IMR-90 (cell line): Measurements from ENCODE around the gene PDZD7. TPM values are rescaled to one million over a fixed set of nuclear protein-coding genes. Genes with fewer than 3 reads are reported as not detected.

Experiments
- ATAC-seq: fragments of 200-7000 bp; cut with Tn5 transposase; 2 replicates; pipeline ENCODE4 v1.9.1; 2020; ENCODE audit warnings: low read depth, mild to moderate bottlenecking, moderate library complexity
- BruUV-seq: library from RNA; stranded (reverse); fragments of 400-500 nt; replicated peaks from 2 replicates; lab custom pipeline; 2021; lab: Mats Ljungman, UMichigan
- CTCF ChIA-PET: fragments of 300-600 bp; formaldehyde crosslinking; extraction: SDS; loops from one replicate; lab custom pipeline; 2021; ENCODE audit warnings: antibody characterized with exemption; lab: Yijun Ruan, JAX
- POLR2A ChIA-PET: fragments of 300-600 bp; sonication (Branson Sonifier 250); formaldehyde crosslinking; loops from one replicate; lab custom pipeline; 2022; ENCODE audit warnings: antibody characterized with exemption; ENCODE audit not compliant: unreplicated experiment; lab: Charles Lee
- DNase-seq: peaks from one replicate; pipeline ENCODE4 v3.0.0; 2013
- H2AFZ ChIP-seq: replicated peaks from 2 replicates; pipeline ENCODE3; 2013; ENCODE audit warnings: low read length, mild to moderate bottlenecking; ENCODE audit not compliant: poor library complexity
- H2AK5ac ChIP-seq: 2 replicates; pipeline ENCODE4 v1.6.1; 2013; ENCODE audit warnings: low read depth, low read length, inconsistent platforms
- H2AK9ac ChIP-seq: replicated peaks from 2 replicates; pipeline ENCODE3; 2013; ENCODE audit warnings: mild to moderate bottlenecking, low read depth, low read length, moderate library complexity; ENCODE audit not compliant: poor library complexity
- H2BK120ac ChIP-seq: 2 replicates; pipeline ENCODE4 v1.6.1; 2013; ENCODE audit warnings: low read depth, low read length, inconsistent platforms
- H2BK15ac ChIP-seq: 3 replicates; pipeline ENCODE4 v1.6.1; 2013; ENCODE audit warnings: low read depth, low read length, inconsistent platforms
- H2BK20ac ChIP-seq: 2 replicates; pipeline ENCODE4 v1.6.1; 2013; ENCODE audit warnings: low read depth, mild to moderate bottlenecking, inconsistent platforms, low read length, moderate library complexity
- H2BK5ac ChIP-seq: 2 replicates; pipeline ENCODE4 v1.6.1; 2013; ENCODE audit warnings: mild to moderate bottlenecking, low read depth, low read length, inconsistent platforms; ENCODE audit not compliant: poor library complexity, severe bottlenecking
- H3K14ac ChIP-seq: replicated peaks from 2 replicates; pipeline ENCODE4 v1.6.1; 2013; ENCODE audit warnings: low read depth, low read length, inconsistent platforms
- H3K18ac ChIP-seq: 2 replicates; pipeline ENCODE4 v1.6.1; 2013; ENCODE audit warnings: low read depth, low read length, control low read depth
- H3K23ac ChIP-seq: 2 replicates; pipeline ENCODE4 v1.6.1; 2013; ENCODE audit warnings: low read depth, low read length, inconsistent platforms
- H3K27ac ChIP-seq: 2 replicates; pipeline ENCODE4 v1.5.1; 2013; ENCODE audit warnings: mild to moderate bottlenecking, control low read depth, low read length; ENCODE audit not compliant: insufficient read depth
- H3K27me3 ChIP-seq: 2 replicates; pipeline ENCODE4 v1.6.1; 2013; ENCODE audit warnings: low read length; ENCODE audit not compliant: control insufficient read depth, insufficient read depth
- H3K36me3 ChIP-seq: 2 replicates; pipeline ENCODE4 v1.6.1; 2013; ENCODE audit warnings: low read length, mixed read lengths; ENCODE audit not compliant: control insufficient read depth, insufficient read depth
- H3K4ac ChIP-seq: 2 replicates; pipeline ENCODE4 v1.6.1; 2013; ENCODE audit warnings: low read depth, low read length, inconsistent platforms
- H3K4me1 ChIP-seq: 2 replicates; pipeline ENCODE4 v1.6.1; 2013; ENCODE audit warnings: low read length, mixed read lengths; ENCODE audit not compliant: control insufficient read depth, insufficient read depth
- H3K4me2 ChIP-seq: 2 replicates; pipeline ENCODE4 v1.6.1; 2013; ENCODE audit warnings: low read depth, mild to moderate bottlenecking, control low read depth, low read length, moderate library complexity
- H3K4me3 ChIP-seq: 2 replicates; pipeline ENCODE4 v1.5.1; 2013; ENCODE audit warnings: low read depth, mild to moderate bottlenecking, control low read depth, low read length, moderate library complexity; ENCODE audit not compliant: insufficient read depth
- H3K56ac ChIP-seq: 2 replicates; pipeline ENCODE4 v1.6.1; 2013; ENCODE audit warnings: low read length, inconsistent platforms; ENCODE audit not compliant: insufficient read depth; ENCODE audit errors: extremely low read depth
- H3K79me1 ChIP-seq, 2 experiments: 2 replicates each; pipeline ENCODE4 v1.6.1; 2013; ENCODE audit warnings: low read length in 2 of 2, inconsistent platforms in 1 of 2, low read depth in 1 of 2
- H3K9ac ChIP-seq: 2 replicates; pipeline ENCODE4 v1.6.1; 2013; ENCODE audit warnings: low read depth, low read length, control low read depth
- H3K9me1 ChIP-seq: 2 replicates; pipeline ENCODE4 v1.6.1; 2013; ENCODE audit warnings: low read length, inconsistent platforms; ENCODE audit not compliant: insufficient read depth
- H3K9me3 ChIP-seq: 2 replicates; pipeline ENCODE4 v1.6.1; 2013; ENCODE audit warnings: low read length; ENCODE audit not compliant: control insufficient read depth, insufficient read depth
- H4K20me1 ChIP-seq: 2 replicates; pipeline ENCODE4 v1.6.1; 2013; ENCODE audit warnings: low read length, inconsistent platforms; ENCODE audit not compliant: insufficient read depth
- H4K5ac ChIP-seq: 2 replicates; pipeline ENCODE4 v1.6.1; 2013; ENCODE audit warnings: mild to moderate bottlenecking, low read depth, low read length, control low read depth
- H4K8ac ChIP-seq, 2 experiments: 2 replicates each; pipeline ENCODE4 v1.6.1; 2013; ENCODE audit warnings: low read depth in 2 of 2, low read length in 2 of 2, control low read depth in 1 of 2, inconsistent platforms in 1 of 2
- H4K91ac ChIP-seq: 2 replicates; pipeline ENCODE4 v1.6.1; 2013; ENCODE audit warnings: low read depth, low read length, inconsistent platforms; ENCODE audit not compliant: insufficient read depth
- CEBPB ChIP-seq: IDR thresholded peaks from 2 replicates; pipeline ENCODE4 v1.6.1; 2012; ENCODE audit warnings: low read depth, low read length, improper control_type of control experiment
- CHD1 ChIP-seq: IDR thresholded peaks from 2 replicates; pipeline ENCODE4 v1.6.1; 2012; ENCODE audit warnings: low read depth, low read length, improper control_type of control experiment
- NFE2L2 ChIP-seq: fragments of 150-350 bp; IDR thresholded peaks from 2 replicates; pipeline ENCODE4 v1.6.1; 2016; ENCODE audit warnings: low read depth, mild to moderate bottlenecking, low read length
- RFX5 ChIP-seq: IDR thresholded peaks from 2 replicates; pipeline ENCODE4 v1.8.0; 2012; ENCODE audit warnings: low read depth, mild to moderate bottlenecking, low read length, moderate library complexity
- SMC3 ChIP-seq: fragments of 150-350 bp; IDR thresholded peaks from 2 replicates; pipeline ENCODE4 v1.6.1; 2016; ENCODE audit warnings: low read depth, mild to moderate bottlenecking, antibody characterized with exemption, low read length, moderate library complexity
- WGBS, 2 experiments: methylation state at CpG; one replicate each; pipeline versions ENCODE4 v1.1.5 to v1.1.7; 2013; ENCODE audit warnings: missing lambda C conversion rate in 2 of 2; ENCODE audit not compliant: insufficient read length in 1 of 2; ENCODE audit errors: extremely low coverage in 2 of 2; 5-methylcytosine and 5-hydroxymethylcytosine counted together
- dilution Hi-C: fragments of 300-500 bp; cut with HindIII; formaldehyde crosslinking; loops from one replicate; pipeline ENCODE4 v1.14.3; 2018; ENCODE audit warnings: low sequenced_read_pairs; ENCODE audit not compliant: unreplicated experiment
- in situ Hi-C: fragments of 300-500 bp; cut with MboI; formaldehyde crosslinking; loops from 3 replicates; pipeline ENCODE4 v1.14.3; 2019; ENCODE audit warnings: low sequenced_read_pairs, inconsistent platforms, mixed read lengths
- intact Hi-C: fragments of 100-400 bp; cut with micrococcal nuclease; formaldehyde crosslinking; loops from 2 replicates; pipeline ENCODE4 v1.10.0; 2022
- polyA plus RNA-seq, 3 experiments: library from polyadenylated mRNA; depleted of rRNA; stranded (reverse); fragments of >200 nt; gene quantifications; 2 replicates each; pipeline ENCODE4 v1.2.3, GENCODE V29; 2012; ENCODE audit warnings: low replicate concordance in 1 of 3
- total RNA-seq: library from RNA; depleted of rRNA; stranded (reverse); fragments of >200 nt; gene quantifications from 2 replicates; pipeline ENCODE4 v1.2.3, GENCODE V29; 2012
- TF ChIP-seq, protein P1 (sequence below): fragments of 150-350 bp; IDR thresholded peaks from 2 replicates; pipeline ENCODE4 v1.6.1; 2016; ENCODE audit warnings: low read depth, mild to moderate bottlenecking, low read length, moderate library complexity, borderline replicate concordance
- TF ChIP-seq, protein P2 (sequence below): fragments of 150-350 bp; IDR thresholded peaks from 2 replicates; pipeline ENCODE4 v1.6.1; 2017; ENCODE audit warnings: mild to moderate bottlenecking, antibody characterized with exemption, low read length, low read depth

The PDZD7 gene
- total and polyA plus RNA-seq, 2 of the 4 experiments (the other 2 are of a cell fraction): 0.90 to 1.5 TPM

DNA sequence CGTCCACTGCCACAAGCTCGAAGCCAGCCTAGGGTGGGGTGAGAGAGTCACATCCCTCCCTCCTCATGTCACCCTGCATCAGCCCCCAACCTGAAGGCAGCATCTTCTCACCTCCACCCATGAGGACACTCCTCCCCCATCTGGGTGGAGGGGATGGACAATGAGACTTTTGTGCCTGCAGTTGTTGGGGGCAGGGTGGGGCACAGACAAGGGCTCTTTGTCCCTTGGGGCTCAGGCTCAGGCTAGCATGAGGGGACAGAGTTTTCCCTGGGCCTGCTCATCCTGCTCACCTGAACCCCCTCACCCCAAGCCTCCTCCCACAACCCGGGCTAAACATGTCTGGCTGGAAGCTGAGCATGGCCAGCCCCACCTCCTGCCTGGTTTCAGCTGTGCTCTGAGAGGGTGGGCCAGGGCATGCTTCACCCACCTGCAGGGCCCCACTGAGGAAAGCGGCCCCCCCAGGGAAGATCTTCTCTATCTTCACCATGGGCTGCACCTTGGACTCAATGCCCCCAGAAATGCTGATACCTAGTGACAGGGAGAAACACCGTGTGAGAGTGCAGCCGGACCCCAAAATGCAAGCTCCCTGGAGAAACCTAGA lies 22.0 kb downstream of the PDZD7 start:
- Histone ChIP-seq H3K4me2 (no peak overlapping the region), H3K27ac (peak overlapping the region; percentile 73; the same call in 1 of the 2 replicates), H2AK9ac (peak overlapping the region; percentile 76), H3K56ac (no peak overlapping the region), H3K9me3 (no peaks in the 10 kb centered on the region), H2BK20ac (0 out of 2 replicates have a peak overlapping the region, but pooled peaks have one; percentile 20), H3K18ac (no peak overlapping the region), H3K79me1 (peaks cover 15 to 48% of the 10 kb centered on the region in 2 experiments; a peak in 3 of 4 replicates), H3K14ac (no peak overlapping the region), H3K23ac (no peak overlapping the region), H3K9ac (no peak overlapping the region), H3K4ac (peak overlapping the region; percentile 45; the same call in 1 of the 2 replicates), H2BK5ac (no peak overlapping the region), H3K4me1 (peaks cover 34% of the 10 kb centered on the region), H2AFZ (no peak overlapping the region), H2AK5ac (peak overlapping the region; percentile 98), H4K8ac (peak overlapping the region in 1 of 2 experiments; percentile 71; a peak in 1 of 4 replicates), H4K20me1 (peaks cover 40% of the 10 kb centered on the region), H3K36me3 (peaks cover 30% of the 10 kb centered on the region), H3K9me1 (peaks cover 24% of the 10 kb centered on the region), H4K5ac (no peak overlapping the region), H3K4me3 (no peak overlapping the region), H3K27me3 (no peaks in the 10 kb centered on the region), H4K91ac (peak overlapping the region; percentile 22; the same call in 1 of the 2 replicates), H2BK15ac (no peak overlapping the region), H2BK120ac (peak overlapping the region; percentile 18; the same call in 1 of the 2 replicates)
- TF ChIP-seq, protein P1, sequence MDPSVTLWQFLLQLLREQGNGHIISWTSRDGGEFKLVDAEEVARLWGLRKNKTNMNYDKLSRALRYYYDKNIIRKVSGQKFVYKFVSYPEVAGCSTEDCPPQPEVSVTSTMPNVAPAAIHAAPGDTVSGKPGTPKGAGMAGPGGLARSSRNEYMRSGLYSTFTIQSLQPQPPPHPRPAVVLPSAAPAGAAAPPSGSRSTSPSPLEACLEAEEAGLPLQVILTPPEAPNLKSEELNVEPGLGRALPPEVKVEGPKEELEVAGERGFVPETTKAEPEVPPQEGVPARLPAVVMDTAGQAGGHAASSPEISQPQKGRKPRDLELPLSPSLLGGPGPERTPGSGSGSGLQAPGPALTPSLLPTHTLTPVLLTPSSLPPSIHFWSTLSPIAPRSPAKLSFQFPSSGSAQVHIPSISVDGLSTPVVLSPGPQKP: no peak
- TF ChIP-seq RFX5: no peak
- no peak for TF ChIP-seq NFE2L2
- TF ChIP-seq CHD1: no peak
- TF ChIP-seq CEBPB: no peak
- TF ChIP-seq, protein P2, sequence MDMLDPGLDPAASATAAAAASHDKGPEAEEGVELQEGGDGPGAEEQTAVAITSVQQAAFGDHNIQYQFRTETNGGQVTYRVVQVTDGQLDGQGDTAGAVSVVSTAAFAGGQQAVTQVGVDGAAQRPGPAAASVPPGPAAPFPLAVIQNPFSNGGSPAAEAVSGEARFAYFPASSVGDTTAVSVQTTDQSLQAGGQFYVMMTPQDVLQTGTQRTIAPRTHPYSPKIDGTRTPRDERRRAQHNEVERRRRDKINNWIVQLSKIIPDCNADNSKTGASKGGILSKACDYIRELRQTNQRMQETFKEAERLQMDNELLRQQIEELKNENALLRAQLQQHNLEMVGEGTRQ: no peak
- no peak for TF ChIP-seq SMC3
- no peak for DNase-seq
- ATAC-seq: no peak
- WGBS, 2 experiments: 79% methylated on average over 2 of the region's 6 CpGs; no CpG with 5 or more reads in 1 of the 2 experiments
- dilution Hi-C loops (no loop called here), in situ Hi-C loops (no loop called here), intact Hi-C loops (no loop called here)
- BruUV-seq: no TSS peak
- ChIA-PET CTCF (no interaction called here), POLR2A (no interaction called here)
